ENCODE data around the gene ARL15.
"Not testable (repeated sequence)": the region's sequence is repeated elsewhere in the genome, so short reads cannot be mapped to it uniquely, and the experiment has no call there.

ARL15 gene

GRCh38 chr5:53882676-53883031, 427.7 kb downstream of the ARL15 start:
- no peaks in the 10 kb centered on the region for H3K9me3 ChIP-seq (ENCODE audit: low read length)
- no peaks in the 10 kb centered on the region for H3K36me3 ChIP-seq (ENCODE audit: insufficient read depth, low read length)
- H3K4me1 ChIP-seq (ENCODE audit: insufficient read depth, low read length), result peaks cover 9% of the 10 kb centered on the region
- H3K4me3 ChIP-seq (ENCODE audit: low read length), result no peak overlapping the region
- H2AFZ ChIP-seq (ENCODE audit: low read depth, low read length), result no peak overlapping the region
- no peaks in the 10 kb centered on the region for H3K27me3 ChIP-seq (ENCODE audit: insufficient read depth, low read length)

GRCh38 chr5:53882006-53882675, 428.2 kb downstream of the ARL15 start:
- Histone ChIP-seq H2AFZ (ENCODE audit: low read depth, low read length) (no peak overlapping the region), H3K9me3 (ENCODE audit: low read length) (no peaks in the 10 kb centered on the region), H3K27me3 (ENCODE audit: insufficient read depth, low read length) (no peaks in the 10 kb centered on the region), H3K4me1 (ENCODE audit: insufficient read depth, low read length) (peaks cover 9% of the 10 kb centered on the region), H3K4me3 (ENCODE audit: low read length) (no peak overlapping the region), H3K36me3 (ENCODE audit: insufficient read depth, low read length) (no peaks in the 10 kb centered on the region)

GRCh38 chr5:53879708-53880323, 430.6 kb downstream of the ARL15 start:
- H3K4me1 ChIP-seq (ENCODE audit: insufficient read depth, low read length), result peaks cover 9% of the 10 kb centered on the region
- no peaks in the 10 kb centered on the region for H3K27me3 ChIP-seq (ENCODE audit: insufficient read depth, low read length)
- H3K36me3 ChIP-seq (ENCODE audit: insufficient read depth, low read length), result no peaks in the 10 kb centered on the region
- H2AFZ ChIP-seq (ENCODE audit: low read depth, low read length), result no peak overlapping the region
- no peak overlapping the region for H3K4me3 ChIP-seq (ENCODE audit: low read length)
- no peaks in the 10 kb centered on the region for H3K9me3 ChIP-seq (ENCODE audit: low read length)

- Histone ChIP-seq H3K36me3 (ENCODE audit: insufficient read depth, low read length) (no peaks in the 10 kb centered on the region), H2AFZ (ENCODE audit: low read depth, low read length) (no peak overlapping the region), H3K4me1 (ENCODE audit: insufficient read depth, low read length) (peaks cover 7% of the 10 kb centered on the region), H3K4me3 (ENCODE audit: low read length) (no peak overlapping the region), H3K9me3 (ENCODE audit: low read length) (no peaks in the 10 kb centered on the region), H3K27me3 (ENCODE audit: insufficient read depth, low read length) (no peaks in the 10 kb centered on the region)
Observed at GRCh38 chr5:53878015-53878414, 432.4 kb downstream of the ARL15 start.

GRCh38 chr5:53877243-53877642, 433.1 kb downstream of the ARL15 start:
- Histone ChIP-seq H3K27me3 (ENCODE audit: insufficient read depth, low read length) (no peaks in the 10 kb centered on the region), H3K9me3 (ENCODE audit: low read length) (no peaks in the 10 kb centered on the region), H3K4me3 (ENCODE audit: low read length) (no peak overlapping the region), H3K36me3 (ENCODE audit: insufficient read depth, low read length) (no peaks in the 10 kb centered on the region), H3K4me1 (ENCODE audit: insufficient read depth, low read length) (no peaks in the 10 kb centered on the region), H2AFZ (ENCODE audit: low read depth, low read length) (no peak overlapping the region)

DNA sequence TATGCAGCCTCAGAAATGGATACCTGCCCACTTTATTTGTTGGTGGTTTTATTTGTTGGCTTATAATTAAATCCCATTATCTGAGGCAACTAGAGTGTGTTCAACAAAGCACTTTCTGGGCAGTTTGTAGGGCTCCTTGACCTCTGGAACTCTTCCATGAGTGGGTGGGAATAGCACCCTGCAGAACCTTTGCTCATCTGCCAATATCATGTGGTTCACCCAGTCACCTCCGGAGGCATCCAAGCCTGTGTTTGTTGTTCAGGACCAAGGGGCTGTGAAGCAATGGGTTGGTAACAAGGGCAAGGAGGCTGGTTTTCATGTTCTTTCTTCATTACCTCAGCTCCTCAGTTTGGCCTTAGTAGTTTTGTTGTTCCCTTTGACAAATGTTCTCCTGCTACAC, 436.0 kb downstream of the ARL15 start:
- no peak overlapping the region for H2AFZ ChIP-seq (ENCODE audit: low read depth, low read length)
- no peaks in the 10 kb centered on the region for H3K4me1 ChIP-seq (ENCODE audit: insufficient read depth, low read length)
- H3K36me3 ChIP-seq (ENCODE audit: insufficient read depth, low read length), result no peaks in the 10 kb centered on the region
- H3K4me3 ChIP-seq (ENCODE audit: low read length), result no peak overlapping the region
- no peaks in the 10 kb centered on the region for H3K27me3 ChIP-seq (ENCODE audit: insufficient read depth, low read length)
- no peaks in the 10 kb centered on the region for H3K9me3 ChIP-seq (ENCODE audit: low read length)

DNA sequence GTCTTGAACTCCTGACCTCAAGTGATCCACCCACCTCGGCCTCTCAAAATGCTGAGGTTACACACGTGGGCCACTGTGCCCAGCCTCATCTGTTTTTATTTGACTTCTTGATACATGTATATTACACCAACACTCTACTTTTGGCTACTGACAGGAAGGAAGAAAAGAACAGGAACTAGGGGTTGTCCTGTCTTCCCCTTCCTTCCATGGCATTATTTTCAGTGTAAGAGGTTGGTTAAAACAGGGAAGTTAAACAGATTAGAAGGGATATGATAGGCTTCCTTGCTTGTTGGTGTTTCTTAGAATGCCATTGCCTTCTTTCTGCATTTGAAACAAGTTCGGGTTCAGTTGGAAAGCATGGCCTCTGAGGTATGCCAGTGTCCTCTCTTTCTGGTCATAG, 437.1 kb downstream of the ARL15 start:
- H3K27me3 ChIP-seq (ENCODE audit: insufficient read depth, low read length), result no peaks in the 10 kb centered on the region
- H3K4me3 ChIP-seq (ENCODE audit: low read length), result no peak overlapping the region
- no peaks in the 10 kb centered on the region for H3K9me3 ChIP-seq (ENCODE audit: low read length)
- H3K36me3 ChIP-seq (ENCODE audit: insufficient read depth, low read length), result no peaks in the 10 kb centered on the region
- no peak overlapping the region for H2AFZ ChIP-seq (ENCODE audit: low read depth, low read length)
- H3K4me1 ChIP-seq (ENCODE audit: insufficient read depth, low read length), result no peaks in the 10 kb centered on the region

GRCh38 chr5:53871775-53872174, 438.6 kb downstream of the ARL15 start:
- no peaks in the 10 kb centered on the region for H3K9me3 ChIP-seq (ENCODE audit: low read length)

GRCh38 chr5:53871050-53871449, 439.3 kb downstream of the ARL15 start:
- Histone ChIP-seq H3K9me3 (ENCODE audit: low read length) (no peaks in the 10 kb centered on the region), H3K27me3 (ENCODE audit: insufficient read depth, low read length) (no peaks in the 10 kb centered on the region), H2AFZ (ENCODE audit: low read depth, low read length) (no peak overlapping the region), H3K4me1 (ENCODE audit: insufficient read depth, low read length) (no peaks in the 10 kb centered on the region), H3K36me3 (ENCODE audit: insufficient read depth, low read length) (no peaks in the 10 kb centered on the region), H3K4me3 (ENCODE audit: low read length) (no peak overlapping the region)

More at GRCh38 chr5:53871775-53872174, 438.6 kb downstream of the ARL15 start:
- Histone ChIP-seq H3K4me3 (ENCODE audit: low read length) (no peak overlapping the region), H3K36me3 (ENCODE audit: insufficient read depth, low read length) (no peaks in the 10 kb centered on the region), H3K27me3 (ENCODE audit: insufficient read depth, low read length) (no peaks in the 10 kb centered on the region), H3K4me1 (ENCODE audit: insufficient read depth, low read length) (no peaks in the 10 kb centered on the region), H2AFZ (ENCODE audit: low read depth, low read length) (no peak overlapping the region)

- no peaks in the 10 kb centered on the region for H3K4me1 ChIP-seq (ENCODE audit: insufficient read depth, low read length)
- H3K4me3 ChIP-seq (ENCODE audit: low read length), result no peak overlapping the region
- no peaks in the 10 kb centered on the region for H3K9me3 ChIP-seq (ENCODE audit: low read length)
- H2AFZ ChIP-seq (ENCODE audit: low read depth, low read length), result no peak overlapping the region
- H3K36me3 ChIP-seq (ENCODE audit: insufficient read depth, low read length), result no peaks in the 10 kb centered on the region
- H3K27me3 ChIP-seq (ENCODE audit: insufficient read depth, low read length), result no peaks in the 10 kb centered on the region
Observed at GRCh38 chr5:53858700-53859456, 451.5 kb downstream of the ARL15 start.

DNA sequence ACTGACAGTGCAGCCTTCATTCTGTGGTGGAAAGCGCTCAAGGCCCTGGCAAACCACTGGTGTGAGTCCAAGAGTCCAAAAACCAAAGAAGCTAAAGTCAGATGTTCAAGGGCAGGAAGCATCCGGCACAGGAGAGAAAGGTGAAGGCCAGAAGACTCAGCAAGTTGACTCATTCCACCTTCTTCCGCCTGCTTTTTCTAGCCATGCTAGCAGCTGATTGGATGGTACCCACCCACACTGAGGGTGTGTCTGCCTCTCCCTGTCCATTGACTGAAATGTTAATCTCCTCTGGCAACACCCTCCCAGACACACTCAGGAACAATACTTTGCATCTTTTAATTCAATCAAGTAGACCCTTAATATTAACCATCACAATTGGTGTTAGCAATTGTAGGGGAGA, 453.9 kb downstream of the ARL15 start:
- H2AFZ ChIP-seq (ENCODE audit: low read depth, low read length), result no peak overlapping the region
- H3K4me1 ChIP-seq (ENCODE audit: insufficient read depth, low read length), result no peaks in the 10 kb centered on the region
- H3K27me3 ChIP-seq (ENCODE audit: insufficient read depth, low read length), result no peaks in the 10 kb centered on the region
- no peaks in the 10 kb centered on the region for H3K36me3 ChIP-seq (ENCODE audit: insufficient read depth, low read length)
- no peaks in the 10 kb centered on the region for H3K9me3 ChIP-seq (ENCODE audit: low read length)
- H3K4me3 ChIP-seq (ENCODE audit: low read length), result no peak overlapping the region

DNA sequence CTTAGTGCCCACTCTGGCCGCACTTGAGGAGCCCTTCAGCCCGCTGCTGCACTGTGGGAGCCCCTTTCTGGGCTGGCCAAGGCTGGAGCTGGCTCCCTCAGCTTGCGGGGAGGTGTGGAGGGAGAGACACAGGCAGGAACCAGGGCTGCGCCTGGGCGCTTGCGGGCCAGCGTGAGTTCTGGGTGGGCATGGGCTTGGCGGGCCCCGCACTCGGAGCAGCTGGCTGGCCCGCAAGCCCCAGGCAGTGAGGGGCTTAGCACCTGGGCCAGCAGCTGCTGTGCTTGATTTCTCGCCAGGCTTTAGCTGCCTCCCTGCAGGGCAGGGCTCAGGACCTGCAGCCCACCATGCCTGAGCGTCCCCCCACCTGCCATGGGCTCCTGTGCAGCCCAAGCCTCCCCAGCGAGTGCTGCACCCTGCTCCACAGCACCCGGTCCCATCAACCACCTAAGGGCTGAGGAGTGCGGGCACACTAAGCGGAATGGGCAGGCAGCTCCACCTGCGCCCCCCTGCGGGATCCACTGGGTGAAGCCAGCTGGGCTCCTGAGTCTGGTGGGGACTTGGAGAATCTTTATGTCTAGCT, 473.4 kb downstream of the ARL15 start:
- not testable (repeated sequence) for H3K36me3 ChIP-seq (ENCODE audit: insufficient read depth, low read length); H3K27me3 ChIP-seq (ENCODE audit: insufficient read depth, low read length); H3K4me1 ChIP-seq (ENCODE audit: insufficient read depth, low read length); H3K4me3 ChIP-seq (ENCODE audit: low read length); H3K9me3 ChIP-seq (ENCODE audit: low read length); H2AFZ ChIP-seq (ENCODE audit: low read depth, low read length)

GRCh38 chr5:53834500-53834899, 475.9 kb downstream of the ARL15 start:
- Histone ChIP-seq H3K36me3 (ENCODE audit: insufficient read depth, low read length) (no peaks in the 10 kb centered on the region), H3K4me1 (ENCODE audit: insufficient read depth, low read length) (no peaks in the 10 kb centered on the region), H2AFZ (ENCODE audit: low read depth, low read length) (no peak overlapping the region), H3K27me3 (ENCODE audit: insufficient read depth, low read length) (no peaks in the 10 kb centered on the region), H3K4me3 (ENCODE audit: low read length) (no peak overlapping the region), H3K9me3 (ENCODE audit: low read length) (no peaks in the 10 kb centered on the region)

Data from neuron (in vitro differentiated cells).